Aortic smooth muscle cell (primary cell): Measurements from ENCODE around the gene USP38. TPM values are rescaled to one million over a fixed set of nuclear protein-coding genes. Genes with fewer than 3 reads are reported as not detected.

Experiments
- total RNA-seq: library from RNA; depleted of rRNA; stranded (reverse); fragments of >200 nt; gene quantifications from 2 replicates; pipeline ENCODE4 v1.2.3, GENCODE V29; 2014

USP38 gene, protein sequence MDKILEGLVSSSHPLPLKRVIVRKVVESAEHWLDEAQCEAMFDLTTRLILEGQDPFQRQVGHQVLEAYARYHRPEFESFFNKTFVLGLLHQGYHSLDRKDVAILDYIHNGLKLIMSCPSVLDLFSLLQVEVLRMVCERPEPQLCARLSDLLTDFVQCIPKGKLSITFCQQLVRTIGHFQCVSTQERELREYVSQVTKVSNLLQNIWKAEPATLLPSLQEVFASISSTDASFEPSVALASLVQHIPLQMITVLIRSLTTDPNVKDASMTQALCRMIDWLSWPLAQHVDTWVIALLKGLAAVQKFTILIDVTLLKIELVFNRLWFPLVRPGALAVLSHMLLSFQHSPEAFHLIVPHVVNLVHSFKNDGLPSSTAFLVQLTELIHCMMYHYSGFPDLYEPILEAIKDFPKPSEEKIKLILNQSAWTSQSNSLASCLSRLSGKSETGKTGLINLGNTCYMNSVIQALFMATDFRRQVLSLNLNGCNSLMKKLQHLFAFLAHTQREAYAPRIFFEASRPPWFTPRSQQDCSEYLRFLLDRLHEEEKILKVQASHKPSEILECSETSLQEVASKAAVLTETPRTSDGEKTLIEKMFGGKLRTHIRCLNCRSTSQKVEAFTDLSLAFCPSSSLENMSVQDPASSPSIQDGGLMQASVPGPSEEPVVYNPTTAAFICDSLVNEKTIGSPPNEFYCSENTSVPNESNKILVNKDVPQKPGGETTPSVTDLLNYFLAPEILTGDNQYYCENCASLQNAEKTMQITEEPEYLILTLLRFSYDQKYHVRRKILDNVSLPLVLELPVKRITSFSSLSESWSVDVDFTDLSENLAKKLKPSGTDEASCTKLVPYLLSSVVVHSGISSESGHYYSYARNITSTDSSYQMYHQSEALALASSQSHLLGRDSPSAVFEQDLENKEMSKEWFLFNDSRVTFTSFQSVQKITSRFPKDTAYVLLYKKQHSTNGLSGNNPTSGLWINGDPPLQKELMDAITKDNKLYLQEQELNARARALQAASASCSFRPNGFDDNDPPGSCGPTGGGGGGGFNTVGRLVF
- 18.9 and 20.7 TPM in 2 replicates for total RNA-seq

GRCh38 chr4:143184503-143185252, at the start of gene USP38:
Gene USP38 (plus strand): TSS chr4:143184917. CDS start chr4:143185451, 534 bp downstream.

Other genes starting within 250 kb of the USP38 start
- gene GAB1, start 152.0 kb downstream of the USP38 start, total RNA-seq: 7.1 and 18.8 TPM in 2 replicates